Lower leg skin (tissue), 4 donors: ENCODE data around the gene ZNF185. TPM values are rescaled to one million over a fixed set of nuclear protein-coding genes. Genes with fewer than 3 reads are reported as not detected.

Experiments used
- DNase-seq, 2 donors: peaks; one replicate each; pipeline ENCODE4 v3.0.0-alpha.2; 2019; ENCODE audit warnings: low spot score in 2 of 2
- H3K4me3 ChIP-seq: fragments of 200-600 bp; sonication (generic); 2 replicates; pipeline ENCODE4 v1.5.1; 2017; ENCODE audit warnings: mild to moderate bottlenecking, low read depth; ENCODE audit not compliant: poor library complexity, severe bottlenecking
- POLR2A ChIP-seq, 2 donors: fragments of 450-650 bp; IDR thresholded peaks; one replicate each; pipeline ENCODE4 v1.6.1; 2016 to 2017; ENCODE audit warnings: antibody characterized with exemption in 2 of 2, mild to moderate bottlenecking in 1 of 2, moderate library complexity in 1 of 2
- WGBS, 2 donors: methylation state at CpG; one replicate each; pipeline ENCODE4 v1.1.5; 2018; 5-methylcytosine and 5-hydroxymethylcytosine counted together
- intact Hi-C: fragments of 100-400 bp; cut with DNase I; formaldehyde crosslinking; loops from one replicate; pipeline ENCODE4 v1.15.0; 2023; ENCODE audit warnings: low total_unique reads
- total RNA-seq, 4 donors: library from RNA; depleted of rRNA; stranded (reverse); fragments of >200 nt; gene quantifications; one replicate each; pipeline ENCODE4 v1.1.0, GENCODE V29; 2016
- TF ChIP-seq, protein P1 (sequence below), 3 donors: fragments of 450-650 bp; IDR thresholded peaks; one replicate each; pipeline ENCODE4 v1.5.1; 2016; ENCODE audit warnings: antibody characterized with exemption in 3 of 3, mild to moderate bottlenecking in 3 of 3, moderate library complexity in 2 of 3

ZNF185 gene
- total RNA-seq, 4 donors from 2014 or later: 58.8 to 77.1 (median 72.1) TPM

DNA sequence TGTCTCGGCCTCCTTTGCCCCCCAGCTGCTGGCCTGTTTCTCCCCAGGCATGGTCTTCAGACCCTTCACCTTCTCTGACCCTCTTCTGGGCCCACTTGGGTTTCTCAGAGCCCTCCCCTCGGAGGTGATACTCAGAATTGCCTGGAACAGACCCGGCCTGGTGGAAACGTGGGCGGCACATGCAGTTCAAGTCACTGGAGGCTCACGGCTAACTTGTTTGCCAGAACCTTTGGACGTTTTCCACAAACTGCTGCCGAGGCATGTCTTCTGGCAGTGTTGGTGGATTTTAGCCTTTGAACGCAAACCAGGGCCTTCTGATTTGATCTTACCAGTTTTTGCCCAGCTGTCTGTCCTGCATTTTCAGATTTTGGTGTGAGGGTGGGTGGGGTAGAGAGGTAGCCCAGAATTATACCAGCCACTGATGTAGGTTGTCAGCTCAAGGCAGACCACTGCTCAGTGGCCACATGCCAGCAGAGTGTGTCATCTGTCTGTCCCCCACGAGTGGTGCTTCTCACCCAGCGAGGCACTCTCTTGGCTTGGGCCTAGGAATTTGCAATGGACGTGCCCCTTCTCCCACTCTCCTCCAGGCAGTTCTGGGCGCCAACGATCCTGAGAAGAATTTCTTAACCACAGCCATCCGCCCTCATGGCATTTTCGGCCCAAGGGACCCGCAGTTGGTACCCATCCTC, 32.5 kb upstream of the ZNF185 start:
- no peak for DNase-seq
- TF ChIP-seq, protein P1, sequence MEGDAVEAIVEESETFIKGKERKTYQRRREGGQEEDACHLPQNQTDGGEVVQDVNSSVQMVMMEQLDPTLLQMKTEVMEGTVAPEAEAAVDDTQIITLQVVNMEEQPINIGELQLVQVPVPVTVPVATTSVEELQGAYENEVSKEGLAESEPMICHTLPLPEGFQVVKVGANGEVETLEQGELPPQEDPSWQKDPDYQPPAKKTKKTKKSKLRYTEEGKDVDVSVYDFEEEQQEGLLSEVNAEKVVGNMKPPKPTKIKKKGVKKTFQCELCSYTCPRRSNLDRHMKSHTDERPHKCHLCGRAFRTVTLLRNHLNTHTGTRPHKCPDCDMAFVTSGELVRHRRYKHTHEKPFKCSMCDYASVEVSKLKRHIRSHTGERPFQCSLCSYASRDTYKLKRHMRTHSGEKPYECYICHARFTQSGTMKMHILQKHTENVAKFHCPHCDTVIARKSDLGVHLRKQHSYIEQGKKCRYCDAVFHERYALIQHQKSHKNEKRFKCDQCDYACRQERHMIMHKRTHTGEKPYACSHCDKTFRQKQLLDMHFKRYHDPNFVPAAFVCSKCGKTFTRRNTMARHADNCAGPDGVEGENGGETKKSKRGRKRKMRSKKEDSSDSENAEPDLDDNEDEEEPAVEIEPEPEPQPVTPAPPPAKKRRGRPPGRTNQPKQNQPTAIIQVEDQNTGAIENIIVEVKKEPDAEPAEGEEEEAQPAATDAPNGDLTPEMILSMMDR (IDR thresholded peaks at IDR 0.05): no peak
- TF ChIP-seq POLR2A (IDR thresholded peaks at IDR 0.05): no peak
- no peak overlapping the region for H3K4me3 ChIP-seq
- intact Hi-C loops: no loop called here
- WGBS, 2 donors: 53 to 71% methylated on average over 15 to 17 of the region's 17 CpGs

DNA sequence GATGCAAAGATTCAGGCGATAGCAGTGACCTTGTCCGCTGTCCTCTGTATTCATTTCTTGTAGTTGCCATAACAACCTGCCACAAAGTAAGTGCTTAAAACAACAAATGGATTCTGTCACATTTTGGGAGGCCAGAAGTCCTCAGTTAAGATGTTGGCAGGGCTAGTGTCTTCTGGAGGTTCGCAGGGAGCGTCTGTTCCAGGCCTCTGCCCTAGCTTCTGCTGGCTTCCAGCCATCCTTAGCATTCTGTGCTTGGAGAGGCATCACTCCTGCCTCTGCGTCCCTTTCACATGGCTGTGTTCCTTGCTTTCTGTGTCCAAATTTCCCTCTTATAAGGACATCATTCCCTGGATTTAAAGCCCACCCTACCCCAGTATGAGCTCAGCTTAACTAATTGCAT, 31.5 kb upstream of the ZNF185 start:
- 75 to 82% methylated on average over 5 of the region's 5 CpGs for WGBS, 2 donors
- TF ChIP-seq, protein P1 (IDR thresholded peaks at IDR 0.05): no peak
- TF ChIP-seq POLR2A (IDR thresholded peaks at IDR 0.05): no peak
- DNase-seq: no peak
- H3K4me3 ChIP-seq: no peak overlapping the region
- intact Hi-C loops: no loop called here

DNA sequence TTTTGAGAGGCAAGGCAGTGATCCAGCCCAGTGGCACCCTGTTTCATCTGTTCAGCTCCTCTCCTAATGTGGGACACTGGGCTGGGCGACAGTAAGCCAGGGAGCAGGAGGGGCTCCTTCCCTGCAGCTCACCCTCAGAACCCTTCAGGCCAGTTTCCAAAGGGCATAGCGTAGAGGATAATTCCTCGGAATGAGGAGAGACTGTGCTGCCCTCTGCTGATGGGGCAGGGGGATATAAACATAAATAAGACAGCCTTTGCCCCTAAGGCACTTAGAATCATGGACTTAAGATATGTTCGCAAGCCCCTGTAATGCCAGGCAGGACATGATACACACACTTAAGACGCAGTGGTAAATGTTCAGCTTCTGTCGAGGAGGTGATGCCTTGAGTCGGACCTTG, 27.9 kb upstream of the ZNF185 start:
- 88 to 97% methylated on average over 5 to 7 of the region's 7 CpGs for WGBS, 2 donors
- intact Hi-C loops: no loop called here
- TF ChIP-seq, protein P1 (IDR thresholded peaks at IDR 0.05): no peak
- no peak for TF ChIP-seq POLR2A (IDR thresholded peaks at IDR 0.05)

DNA sequence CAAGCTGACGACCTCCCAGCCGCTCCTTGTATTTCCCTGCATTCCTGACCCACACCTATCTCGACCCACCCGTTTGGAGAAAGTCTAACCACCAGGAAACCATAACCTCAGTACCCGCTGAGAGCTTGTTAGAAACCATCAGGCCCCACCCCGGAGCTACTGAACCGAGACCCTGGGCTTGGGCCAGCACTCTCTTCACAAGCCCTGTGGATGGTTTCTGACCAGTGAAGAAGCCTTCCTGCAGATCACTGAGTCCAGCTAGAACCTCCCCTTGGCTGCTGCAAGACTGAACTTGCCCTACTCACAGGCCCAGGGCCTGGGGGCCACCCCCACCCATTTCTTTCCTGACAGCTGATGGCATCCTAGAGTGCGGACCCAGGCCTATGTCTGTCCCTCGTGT, 26.6 kb upstream of the ZNF185 start:
- WGBS, 2 donors: 68 to 84% methylated on average over 7 to 9 of the region's 9 CpGs
- no peak for DNase-seq
- no peak for TF ChIP-seq POLR2A (IDR thresholded peaks at IDR 0.05)
- TF ChIP-seq, protein P1 (IDR thresholded peaks at IDR 0.05): no peak
- no peak overlapping the region for H3K4me3 ChIP-seq
- intact Hi-C loops: no loop called here

More for the DNA sequence above, 27.9 kb upstream of the ZNF185 start:
- no peak for DNase-seq
- no peak overlapping the region for H3K4me3 ChIP-seq

GRCh38 chrX:152872522-152872921, 25.3 kb upstream of the ZNF185 start:
- WGBS, 2 donors: 61 to 76% methylated on average over 1 to 2 of the region's 2 CpGs
- no peak for DNase-seq

More at GRCh38 chrX:152872522-152872921, 25.3 kb upstream of the ZNF185 start:
- H3K4me3 ChIP-seq: no peak overlapping the region
- intact Hi-C loops: no loop called here
- TF ChIP-seq, protein P1 (IDR thresholded peaks at IDR 0.05): no peak
- no peak for TF ChIP-seq POLR2A (IDR thresholded peaks at IDR 0.05)
